ENCODE measurements around the gene TEAD1.

The TEAD1 gene

GRCh38 chr11:12789596-12790215 is 115.5 kb downstream of the TEAD1 start:
- in situ Hi-C loops (cut with HindIII; ENCODE audit: low sequenced_read_pairs) = no loop called here
- TF ChIP-seq CTCF (IDR thresholded peaks at IDR 0.05; ENCODE audit: low read depth, low read length) = no peak
- DNase-seq (ENCODE audit: low read depth, low spot score) = no peak
- no peak overlapping the region for H3K4me3 ChIP-seq (ENCODE audit: low read depth, low read length)

GRCh38 chr11:12790861-12791616 is 116.8 kb downstream of the TEAD1 start:
- DNase-seq (ENCODE audit: low read depth, low spot score) = no peak
- TF ChIP-seq CTCF (IDR thresholded peaks at IDR 0.05; ENCODE audit: low read depth, low read length) = no peak
- H3K4me3 ChIP-seq (ENCODE audit: low read depth, low read length) = no peak overlapping the region
- in situ Hi-C loops (cut with HindIII; ENCODE audit: low sequenced_read_pairs) = no loop called here

GRCh38 chr11:12792018-12792417 is 117.8 kb downstream of the TEAD1 start:
- TF ChIP-seq CTCF (IDR thresholded peaks at IDR 0.05; ENCODE audit: low read depth, low read length) = no peak
- in situ Hi-C loops (cut with HindIII; ENCODE audit: low sequenced_read_pairs) = no loop called here
- no peak for DNase-seq (ENCODE audit: low read depth, low spot score)

GRCh38 chr11:12792590-12792989 is 118.4 kb downstream of the TEAD1 start:
- TF ChIP-seq CTCF (IDR thresholded peaks at IDR 0.05; ENCODE audit: low read depth, low read length) = no peak
- in situ Hi-C loops (cut with HindIII; ENCODE audit: low sequenced_read_pairs) = no loop called here
- peak; percentile 53 for DNase-seq (ENCODE audit: low read depth, low spot score)
- no peak overlapping the region for H3K4me3 ChIP-seq (ENCODE audit: low read depth, low read length)

More at GRCh38 chr11:12792018-12792417, 117.8 kb downstream of the TEAD1 start:
- H3K4me3 ChIP-seq (ENCODE audit: low read depth, low read length) = no peak overlapping the region

- DNase-seq (ENCODE audit: low read depth, low spot score) = no peak
- TF ChIP-seq CTCF (IDR thresholded peaks at IDR 0.05; ENCODE audit: low read depth, low read length) = no peak
- in situ Hi-C loops (cut with HindIII; ENCODE audit: low sequenced_read_pairs) = no loop called here
- no peak overlapping the region for H3K4me3 ChIP-seq (ENCODE audit: low read depth, low read length)
Measured at GRCh38 chr11:12793065-12793464, 118.8 kb downstream of the TEAD1 start.

GRCh38 chr11:12793506-12793905 is 119.3 kb downstream of the TEAD1 start:
- H3K4me3 ChIP-seq (ENCODE audit: low read depth, low read length) = no peak overlapping the region
- no peak for TF ChIP-seq CTCF (IDR thresholded peaks at IDR 0.05; ENCODE audit: low read depth, low read length)
- in situ Hi-C loops (cut with HindIII; ENCODE audit: low sequenced_read_pairs) = no loop called here
- DNase-seq (ENCODE audit: low read depth, low spot score) = no peak
